K562 (cell line): Measurements from ENCODE around the gene SH3BP4. TPM values are rescaled to one million over a fixed set of nuclear protein-coding genes. Genes with fewer than 3 reads are reported as not detected.

Experiments used
- ATAC-seq: fragments of 200-7000 bp; cut with Tn5 transposase; 3 replicates; pipeline ENCODE4 v1.9.1; 2020; ENCODE audit warnings: moderate library complexity
- BruUV-seq: library from RNA; stranded (reverse); fragments of 400-500 nt; replicated peaks from 2 replicates; lab custom pipeline; 2021; lab: Mats Ljungman, UMichigan
- CTCF ChIA-PET: fragments of 300-600 bp; formaldehyde crosslinking; extraction: SDS; loops from one replicate; lab custom pipeline; 2021; ENCODE audit warnings: low intra/inter-chr PET ratio; lab: Yijun Ruan, JAX
- POLR2A ChIA-PET: fragments of 300-600, 350-650 bp; sonication (Branson Sonifier 250); formaldehyde crosslinking; extraction: SDS; loops from one replicate; lab custom pipeline; 2021; ENCODE audit warnings: antibody characterized with exemption, inconsistent platforms; lab: Yijun Ruan, JAX
- DNase-seq, 4 experiments: peaks; one replicate each; pipeline versions ENCODE4 v3.0.0 to v3.0.0-alpha.2; 2011 to 2018; ENCODE audit warnings: low spot score in 3 of 4, mixed read lengths in 3 of 4; ENCODE audit errors: extremely low read depth in 1 of 4
- FAIRE-seq: peaks from 2 replicates; lab custom pipeline; 2011; peaks lifted over from hg19 to GRCh38; lab: Jason Lieb, UNC
- H2AFZ ChIP-seq: 2 replicates; pipeline ENCODE4 v1.6.0; 2011; ENCODE audit warnings: low read depth, low read length, control low read depth, inconsistent platforms
- H3K27ac ChIP-seq: fragments of 200-600 bp; 3 replicates; pipeline ENCODE4 v1.8.0; 2011; ENCODE audit warnings: low read depth, mild to moderate bottlenecking, control low read depth, inconsistent platforms, low read length, moderate library complexity, mixed read lengths; ENCODE audit errors: extremely low read depth
- H3K27me3 ChIP-seq, 2 experiments: fragments of 300-600 bp in 1 of 2; 2 replicates in 1 of 2; 3 replicates in 1 of 2; pipeline versions ENCODE4 v1.6.0 to v1.8.0; 2011; ENCODE audit warnings: inconsistent platforms in 2 of 2, low read length in 2 of 2, mild to moderate bottlenecking in 1 of 2, mixed read lengths in 1 of 2, moderate library complexity in 1 of 2; ENCODE audit not compliant: control insufficient read depth in 2 of 2, insufficient read depth in 2 of 2
- H3K36me3 ChIP-seq: fragments of 300-600 bp; 3 replicates; pipeline ENCODE4 v1.8.0; 2011; ENCODE audit warnings: mild to moderate bottlenecking, low read length, inconsistent platforms; ENCODE audit not compliant: control insufficient read depth, insufficient read depth
- H3K4me1 ChIP-seq, 2 experiments: fragments of 200-600 bp in 1 of 2; replicated peaks in 1 of 2; 2 replicates in 1 of 2; 3 replicates in 1 of 2; pipeline versions ENCODE4 v1.5.1 to v1.8.0; 2011; ENCODE audit warnings: inconsistent platforms in 2 of 2, low read length in 2 of 2, mild to moderate bottlenecking in 1 of 2, mixed read lengths in 1 of 2, moderate library complexity in 1 of 2; ENCODE audit not compliant: control insufficient read depth in 2 of 2, insufficient read depth in 2 of 2
- H3K4me2 ChIP-seq: 2 replicates; pipeline ENCODE4 v1.6.1; 2011; ENCODE audit warnings: low read length, control low read depth, inconsistent platforms, mixed read lengths; ENCODE audit not compliant: insufficient read depth
- H3K4me3 ChIP-seq: fragments of 200-600 bp; sonication (generic), shearing (Covaris generic); 2 replicates; pipeline ENCODE4 v1.5.1; 2016; ENCODE audit warnings: control low read depth, inconsistent platforms
- H3K79me2 ChIP-seq: fragments of 200-600 bp; 3 replicates; pipeline ENCODE4 v1.8.0; 2011; ENCODE audit warnings: low read length, inconsistent platforms; ENCODE audit not compliant: control insufficient read depth, insufficient read depth
- H3K9ac ChIP-seq, 2 experiments: 2 replicates each; pipeline versions ENCODE4 v1.6.0 to v1.6.1; 2011; ENCODE audit warnings: low read depth in 2 of 2, low read length in 2 of 2, control low read depth in 1 of 2, inconsistent platforms in 1 of 2, mild to moderate bottlenecking in 1 of 2, mixed read lengths in 1 of 2; ENCODE audit not compliant: insufficient read depth in 1 of 2
- H3K9me1 ChIP-seq: one replicate; pipeline ENCODE4 v1.6.0; 2011; ENCODE audit warnings: inconsistent platforms, mild to moderate bottlenecking, low read length, moderate library complexity; ENCODE audit not compliant: control insufficient read depth, insufficient read depth
- H3K9me3 ChIP-seq: replicated peaks from 2 replicates; pipeline ENCODE4 v1.5.1; 2011; ENCODE audit warnings: low read depth, low read length, inconsistent platforms; ENCODE audit not compliant: control insufficient read depth, insufficient read depth
- H4K20me1 ChIP-seq: replicated peaks from 2 replicates; pipeline ENCODE4 v1.6.1; 2011; ENCODE audit warnings: low read length, inconsistent platforms, mixed read lengths; ENCODE audit not compliant: control insufficient read depth, insufficient read depth
- CBX1 ChIP-seq: sonication (generic); IDR thresholded peaks from 2 replicates; pipeline ENCODE4 v1.6.1; 2016; ENCODE audit warnings: antibody characterized with exemption, low read depth, mild to moderate bottlenecking
- HDGF ChIP-seq: fragments of 450-650 bp; IDR thresholded peaks from 2 replicates; pipeline ENCODE4 v1.6.1; 2016
- HLTF ChIP-seq: fragments of 450-650 bp; IDR thresholded peaks from 2 replicates; pipeline ENCODE4 v1.6.1; 2016
- JUN ChIP-seq, 2 experiments: sonication (generic) in 1 of 2; formaldehyde crosslinking in 1 of 2; IDR thresholded peaks; 2 replicates each; pipeline versions ENCODE4 v1.6.1 to v1.8.0; 2012 to 2022; ENCODE audit warnings: borderline replicate concordance in 2 of 2, mild to moderate bottlenecking in 2 of 2, improper control_type of control experiment in 1 of 2, low read depth in 1 of 2, low read length in 1 of 2, missing genetic modification reagents in 1 of 2
- NR1H2 ChIP-seq: sonication (generic); formaldehyde crosslinking; IDR thresholded peaks from 2 replicates; pipeline ENCODE4 v1.4.0; 2020; ENCODE audit warnings: mild to moderate bottlenecking, missing genetic modification reagents
- YBX1 ChIP-seq: fragments of 450-650 bp; IDR thresholded peaks from 2 replicates; pipeline ENCODE4 v1.7.1; 2016; ENCODE audit warnings: mild to moderate bottlenecking
- ZNF77 ChIP-seq: fragments of 250-450 bp; sonication (Bioruptor Pico); IDR thresholded peaks from 2 replicates; pipeline ENCODE4 v1.5.0; 2020
- WGBS: fragments of 100-300 bp; shearing (Covaris generic); methylation state at CpG from one replicate; pipeline ENCODE4 v1.1.6; 2016; ENCODE audit warnings: low coverage, mixed read lengths; ENCODE audit not compliant: insufficient coverage; ENCODE audit errors: missing lambda C conversion rate; 5-methylcytosine and 5-hydroxymethylcytosine counted together
- in situ Hi-C: fragments of 300-500 bp; cut with MboI; formaldehyde crosslinking; loops from 4 replicates; pipeline ENCODE4 v1.15.0; 2018; ENCODE audit warnings: inconsistent platforms, mixed read lengths
- intact Hi-C: fragments of 100-400 bp; cut with micrococcal nuclease; formaldehyde crosslinking; loops from 2 replicates; pipeline ENCODE4 v1.14.2; 2022
- polyA plus RNA-seq, 8 experiments: library from polyadenylated mRNA; depleted of rRNA in 4 of 8; stranded (reverse) in 5 of 8; unstranded in 3 of 8; fragments of >200 nt; fragmentation: Nextera tagmentation in 2 of 8; fragmentation: Illumina TruSeq in 1 of 8; extraction: Ambion mirVana in 2 of 8; extraction: Trizol in 1 of 8; gene quantifications; 2 replicates each; pipeline versions ENCODE4 v1.2.1 to v1.2.3, GENCODE V29; 2011 to 2014; ENCODE audit warnings: inconsistent platforms in 1 of 8, missing spikeins in 1 of 8
- total RNA-seq, 7 experiments: library from RNA; depleted of rRNA in 6 of 7; stranded (reverse); fragments of >200 nt in 6 of 7; fragmentation: Illumina TruSeq in 2 of 7; extraction: Trizol in 2 of 7; gene quantifications; 2 replicates each; pipeline versions ENCODE4 v1.2.1 to v1.2.3, GENCODE V29; 2011 to 2021; ENCODE audit warnings: low replicate concordance in 1 of 7
- TF ChIP-seq, protein P1 (sequence below): fragments of 250-450 bp; sonication (Bioruptor Pico); IDR thresholded peaks from 2 replicates; pipeline ENCODE4 v1.4.0; 2020
- TF ChIP-seq, protein P2 (sequence below): fragments of 250-450 bp; sonication (Bioruptor Pico); IDR thresholded peaks from 2 replicates; pipeline ENCODE4 v1.5.0; 2021

Gene SH3BP4
- total and polyA plus RNA-seq, 9 of the 15 experiments (the other 6 are each of a cell fraction or from before 2014, with no cell fraction given): 0.03 to 0.28 (median 0.27) TPM; not detected in 6

DNA sequence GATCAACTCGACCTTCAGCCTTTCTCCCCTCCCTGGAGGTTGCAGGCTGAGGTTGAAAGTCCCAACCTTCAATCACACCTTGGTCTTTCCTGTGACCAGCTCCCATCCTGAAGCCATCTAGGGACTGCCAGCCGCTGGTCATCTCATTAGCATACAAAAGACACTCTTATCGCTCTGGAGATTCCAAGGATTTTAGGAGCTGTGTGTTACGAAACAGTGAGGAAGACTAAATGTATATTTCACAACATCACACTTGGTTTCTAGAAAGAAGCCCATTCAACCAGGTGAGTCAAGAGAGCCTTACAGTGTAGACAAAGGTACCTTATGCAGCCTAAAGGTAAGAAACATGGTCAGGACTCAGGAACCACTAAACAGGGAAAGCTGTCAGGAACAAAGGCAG lies 126.4 kb downstream of the SH3BP4 start:
- Histone ChIP-seq H3K9me1 (no peaks in the 10 kb centered on the region), H3K27ac (no peak overlapping the region), H3K4me2 (no peak overlapping the region), H3K79me2 (no peaks in the 10 kb centered on the region), H3K27me3 (no peaks in the 10 kb centered on the region; a peak in 2 of 5 replicates), H3K9ac (no peak overlapping the region), H3K4me3 (no peak overlapping the region), H3K36me3 (no peaks in the 10 kb centered on the region), H3K4me1 (no peaks in the 10 kb centered on the region), H3K9me3 (no peaks in the 10 kb centered on the region), H4K20me1 (no peaks in the 10 kb centered on the region), H2AFZ (no peak overlapping the region)
- TF ChIP-seq JUN (IDR thresholded peaks at IDR 0.05; ENCODE audit: borderline replicate concordance, low read depth, low read length): no peak
- no peak for TF ChIP-seq JUN (CRISPR knock-in tag; IDR thresholded peaks at IDR 0.05; ENCODE audit: borderline replicate concordance)
- TF ChIP-seq, protein P1, sequence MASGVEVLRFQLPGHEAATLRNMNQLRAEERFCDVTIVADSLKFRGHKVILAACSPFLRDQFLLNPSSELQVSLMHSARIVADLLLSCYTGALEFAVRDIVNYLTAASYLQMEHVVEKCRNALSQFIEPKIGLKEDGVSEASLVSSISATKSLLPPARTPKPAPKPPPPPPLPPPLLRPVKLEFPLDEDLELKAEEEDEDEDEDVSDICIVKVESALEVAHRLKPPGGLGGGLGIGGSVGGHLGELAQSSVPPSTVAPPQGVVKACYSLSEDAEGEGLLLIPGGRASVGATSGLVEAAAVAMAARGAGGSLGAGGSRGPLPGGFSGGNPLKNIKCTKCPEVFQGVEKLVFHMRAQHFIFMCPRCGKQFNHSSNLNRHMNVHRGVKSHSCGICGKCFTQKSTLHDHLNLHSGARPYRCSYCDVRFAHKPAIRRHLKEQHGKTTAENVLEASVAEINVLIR (CRISPR knock-in tag): no peak
- no peak for TF ChIP-seq ZNF77 (CRISPR knock-in tag)
- no peak for TF ChIP-seq NR1H2 (CRISPR knock-in tag)
- TF ChIP-seq CBX1: no peak
- TF ChIP-seq, protein P2, sequence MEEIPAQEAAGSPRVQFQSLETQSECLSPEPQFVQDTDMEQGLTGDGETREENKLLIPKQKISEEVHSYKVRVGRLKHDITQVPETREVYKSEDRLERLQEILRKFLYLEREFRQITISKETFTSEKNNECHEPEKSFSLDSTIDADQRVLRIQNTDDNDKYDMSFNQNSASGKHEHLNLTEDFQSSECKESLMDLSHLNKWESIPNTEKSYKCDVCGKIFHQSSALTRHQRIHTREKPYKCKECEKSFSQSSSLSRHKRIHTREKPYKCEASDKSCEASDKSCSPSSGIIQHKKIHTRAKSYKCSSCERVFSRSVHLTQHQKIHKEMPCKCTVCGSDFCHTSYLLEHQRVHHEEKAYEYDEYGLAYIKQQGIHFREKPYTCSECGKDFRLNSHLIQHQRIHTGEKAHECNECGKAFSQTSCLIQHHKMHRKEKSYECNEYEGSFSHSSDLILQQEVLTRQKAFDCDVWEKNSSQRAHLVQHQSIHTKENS: no peak
- no peak for TF ChIP-seq YBX1
- TF ChIP-seq HLTF: no peak
- TF ChIP-seq HDGF: no peak
- no peak for FAIRE-seq
- no peak for DNase-seq
- in situ Hi-C loops: no loop called here
- POLR2A ChIA-PET: no interaction called here
- 0% methylated on average over 4 of the region's 4 CpGs for WGBS
- intact Hi-C loops: no loop called here
- ATAC-seq: no peak
- CTCF ChIA-PET: no interaction called here
- BruUV-seq: no TSS peak
